ENCODE data around the gene P4HA1. TPM values are rescaled to one million over a fixed set of nuclear protein-coding genes. Genes with fewer than 3 reads are reported as not detected.
A peak's percentile ranks its signal among the peaks of the same experiment; 100 is the strongest.

P4HA1 gene
- polyA plus RNA-seq (2013, experiment 1 of 2) = 114 TPM
- 124 TPM for polyA plus RNA-seq (2013, experiment 2 of 2)

GRCh38 chr10:73096449-73097304, at the start of gene P4HA1:
P4HA1 (minus strand) TSS chr10:73096866; CDS start chr10:73074883, 21,983 bp downstream.
- Histone ChIP-seq H3K4me3 (ENCODE audit: extremely low read depth, insufficient read depth, low read length, poor library complexity, severe bottlenecking) (peak within 1 kb of the TSS; percentile 98), H3K27ac (ENCODE audit: low read depth, low read length, severe bottlenecking) (peak within 1 kb of the TSS; percentile 98), H3K36me3 (ENCODE audit: control insufficient read depth, insufficient read depth, low read length) (no peaks in the 10 kb centered on the region), H3K4me1 (ENCODE audit: control insufficient read depth, insufficient read depth, low read length, poor library complexity, severe bottlenecking) (peaks cover 4% of the 10 kb centered on the region), H3K9me3 (ENCODE audit: control insufficient read depth, low read length) (no peaks in the 10 kb centered on the region)
- WGBS, 2 experiments (ENCODE audit: insufficient coverage in 2 of 2) = 0 to 1% methylated on average over 62 to 65 of the region's 75 CpGs

GRCh38 chr10:73141603-73142002, 44.9 kb upstream of the P4HA1 start:
- no peak overlapping the region for H3K27ac ChIP-seq (ENCODE audit: low read depth, low read length, severe bottlenecking)
- H3K36me3 ChIP-seq (ENCODE audit: control insufficient read depth, insufficient read depth, low read length) = peaks cover 85% of the 10 kb centered on the region
- H3K9me3 ChIP-seq (ENCODE audit: control insufficient read depth, low read length) = no peaks in the 10 kb centered on the region
- H3K4me3 ChIP-seq (ENCODE audit: extremely low read depth, insufficient read depth, low read length, poor library complexity, severe bottlenecking) = no peak overlapping the region
- no peaks in the 10 kb centered on the region for H3K4me1 ChIP-seq (ENCODE audit: control insufficient read depth, insufficient read depth, low read length, poor library complexity, severe bottlenecking)
- WGBS, 2 experiments (ENCODE audit: insufficient coverage in 2 of 2) = 89 to 90% methylated on average over 2 of the region's 3 CpGs

- peak overlapping the region; percentile 10 for H3K27ac ChIP-seq (ENCODE audit: low read depth, low read length, severe bottlenecking)
- H3K36me3 ChIP-seq (ENCODE audit: control insufficient read depth, insufficient read depth, low read length) = peaks cover 82% of the 10 kb centered on the region
- H3K4me1 ChIP-seq (ENCODE audit: control insufficient read depth, insufficient read depth, low read length, poor library complexity, severe bottlenecking) = no peaks in the 10 kb centered on the region
- 100% methylated on average over 1 of the region's 2 CpGs; no CpG with 5 or more reads in 1 of the 2 experiments for WGBS, 2 experiments (ENCODE audit: insufficient coverage in 2 of 2)
- H3K9me3 ChIP-seq (ENCODE audit: control insufficient read depth, low read length) = no peaks in the 10 kb centered on the region
- no peak overlapping the region for H3K4me3 ChIP-seq (ENCODE audit: extremely low read depth, insufficient read depth, low read length, poor library complexity, severe bottlenecking)
Measured at GRCh38 chr10:73139251-73139650, 42.6 kb upstream of the P4HA1 start.

GRCh38 chr10:73136627-73137026, 40.0 kb upstream of the P4HA1 start:
- H3K36me3 ChIP-seq (ENCODE audit: control insufficient read depth, insufficient read depth, low read length) = peaks cover 83% of the 10 kb centered on the region
- H3K4me1 ChIP-seq (ENCODE audit: control insufficient read depth, insufficient read depth, low read length, poor library complexity, severe bottlenecking) = no peaks in the 10 kb centered on the region
- no peak overlapping the region for H3K27ac ChIP-seq (ENCODE audit: low read depth, low read length, severe bottlenecking)
- 100% methylated on average over 2 of the region's 2 CpGs for WGBS, 2 experiments (ENCODE audit: insufficient coverage in 2 of 2)
- no peaks in the 10 kb centered on the region for H3K9me3 ChIP-seq (ENCODE audit: control insufficient read depth, low read length)
- H3K4me3 ChIP-seq (ENCODE audit: extremely low read depth, insufficient read depth, low read length, poor library complexity, severe bottlenecking) = no peak overlapping the region

GRCh38 chr10:73134727-73135126, 38.1 kb upstream of the P4HA1 start:
- Histone ChIP-seq H3K4me3 (ENCODE audit: extremely low read depth, insufficient read depth, low read length, poor library complexity, severe bottlenecking) (no peak overlapping the region), H3K27ac (ENCODE audit: low read depth, low read length, severe bottlenecking) (no peak overlapping the region), H3K9me3 (ENCODE audit: control insufficient read depth, low read length) (no peaks in the 10 kb centered on the region), H3K4me1 (ENCODE audit: control insufficient read depth, insufficient read depth, low read length, poor library complexity, severe bottlenecking) (no peaks in the 10 kb centered on the region), H3K36me3 (ENCODE audit: control insufficient read depth, insufficient read depth, low read length) (peaks cover 87% of the 10 kb centered on the region)
- WGBS, 2 experiments (ENCODE audit: insufficient coverage in 2 of 2) = 100% methylated on average over 1 of the region's 3 CpGs; no CpG with 5 or more reads in 1 of the 2 experiments

- Histone ChIP-seq H3K4me1 (ENCODE audit: control insufficient read depth, insufficient read depth, low read length, poor library complexity, severe bottlenecking) (no peaks in the 10 kb centered on the region), H3K36me3 (ENCODE audit: control insufficient read depth, insufficient read depth, low read length) (peaks cover 79% of the 10 kb centered on the region), H3K27ac (ENCODE audit: low read depth, low read length, severe bottlenecking) (no peak overlapping the region), H3K9me3 (ENCODE audit: control insufficient read depth, low read length) (no peaks in the 10 kb centered on the region), H3K4me3 (ENCODE audit: extremely low read depth, insufficient read depth, low read length, poor library complexity, severe bottlenecking) (no peak overlapping the region)
- 100% methylated on average over 1 to 2 of the region's 2 CpGs for WGBS, 2 experiments (ENCODE audit: insufficient coverage in 2 of 2)
Measured at GRCh38 chr10:73131913-73132686, 35.4 kb upstream of the P4HA1 start.

GRCh38 chr10:73131301-73131700, 34.6 kb upstream of the P4HA1 start:
- Histone ChIP-seq H3K4me3 (ENCODE audit: extremely low read depth, insufficient read depth, low read length, poor library complexity, severe bottlenecking) (no peak overlapping the region), H3K4me1 (ENCODE audit: control insufficient read depth, insufficient read depth, low read length, poor library complexity, severe bottlenecking) (no peaks in the 10 kb centered on the region), H3K27ac (ENCODE audit: low read depth, low read length, severe bottlenecking) (no peak overlapping the region), H3K36me3 (ENCODE audit: control insufficient read depth, insufficient read depth, low read length) (peaks cover 77% of the 10 kb centered on the region), H3K9me3 (ENCODE audit: control insufficient read depth, low read length) (no peaks in the 10 kb centered on the region)
- 78 to 100% methylated on average over 1 of the region's 2 CpGs for WGBS, 2 experiments (ENCODE audit: insufficient coverage in 2 of 2)

GRCh38 chr10:73126343-73126742, 29.7 kb upstream of the P4HA1 start:
- peaks cover 58% of the 10 kb centered on the region for H3K36me3 ChIP-seq (ENCODE audit: control insufficient read depth, insufficient read depth, low read length)
- no peak overlapping the region for H3K4me3 ChIP-seq (ENCODE audit: extremely low read depth, insufficient read depth, low read length, poor library complexity, severe bottlenecking)
- H3K27ac ChIP-seq (ENCODE audit: low read depth, low read length, severe bottlenecking) = no peak overlapping the region
- 80% methylated on average over 2 of the region's 2 CpGs; no CpG with 5 or more reads in 1 of the 2 experiments for WGBS, 2 experiments (ENCODE audit: insufficient coverage in 2 of 2)
- H3K9me3 ChIP-seq (ENCODE audit: control insufficient read depth, low read length) = no peaks in the 10 kb centered on the region
- no peaks in the 10 kb centered on the region for H3K4me1 ChIP-seq (ENCODE audit: control insufficient read depth, insufficient read depth, low read length, poor library complexity, severe bottlenecking)

- Histone ChIP-seq H3K36me3 (ENCODE audit: control insufficient read depth, insufficient read depth, low read length) (peaks cover 21% of the 10 kb centered on the region), H3K9me3 (ENCODE audit: control insufficient read depth, low read length) (no peaks in the 10 kb centered on the region), H3K27ac (ENCODE audit: low read depth, low read length, severe bottlenecking) (no peak overlapping the region), H3K4me3 (ENCODE audit: extremely low read depth, insufficient read depth, low read length, poor library complexity, severe bottlenecking) (no peak overlapping the region), H3K4me1 (ENCODE audit: control insufficient read depth, insufficient read depth, low read length, poor library complexity, severe bottlenecking) (peaks cover 4% of the 10 kb centered on the region)
- WGBS, 2 experiments (ENCODE audit: insufficient coverage in 2 of 2) = 90 to 100% methylated on average over 2 to 3 of the region's 4 CpGs
Measured at GRCh38 chr10:73119952-73120351, 23.3 kb upstream of the P4HA1 start.

- Histone ChIP-seq H3K36me3 (ENCODE audit: control insufficient read depth, insufficient read depth, low read length) (peaks cover 18% of the 10 kb centered on the region), H3K9me3 (ENCODE audit: control insufficient read depth, low read length) (no peaks in the 10 kb centered on the region), H3K4me1 (ENCODE audit: control insufficient read depth, insufficient read depth, low read length, poor library complexity, severe bottlenecking) (peaks cover 4% of the 10 kb centered on the region), H3K4me3 (ENCODE audit: extremely low read depth, insufficient read depth, low read length, poor library complexity, severe bottlenecking) (no peak overlapping the region), H3K27ac (ENCODE audit: low read depth, low read length, severe bottlenecking) (no peak overlapping the region)
- WGBS, 2 experiments (ENCODE audit: insufficient coverage in 2 of 2) = no CpG with 5 or more reads among the region's 1 CpG
Measured at GRCh38 chr10:73119457-73119856, 22.8 kb upstream of the P4HA1 start.

All from mesodermal cell (in vitro differentiated cells).